ENCODE data around the gene BCAR3. TPM values are rescaled to one million over a fixed set of nuclear protein-coding genes. Genes with fewer than 3 reads are reported as not detected.
A peak's percentile ranks its signal among the peaks of the same experiment; 100 is the strongest.
"Not testable (repeated sequence)": the region's sequence is repeated elsewhere in the genome, so short reads cannot be mapped to it uniquely, and the experiment has no call there.

BCAR3 gene
- total RNA-seq, 4 donors from 2014 or later, result 29.6 to 46.7 (median 37.0) TPM

GRCh38 chr1:93651695-93652094 is 29.9 kb downstream of the BCAR3 start:
- no peak for DNase-seq
- H3K4me1 ChIP-seq, result peaks cover 10 to 19% of the 10 kb centered on the region in 2 donors
- WGBS, 2 donors, result 81 to 86% methylated on average over 8 of the region's 8 CpGs
- intact Hi-C loops (cut with DNase I), result no loop called here
- no peaks in the 10 kb centered on the region for H3K9me3 ChIP-seq
- H3K27me3 ChIP-seq, result no peaks in the 10 kb centered on the region
- no peaks in the 10 kb centered on the region for H3K36me3 ChIP-seq
- TF ChIP-seq CTCF (IDR thresholded peaks at IDR 0.05), result no peak
- no peak for TF ChIP-seq POLR2A (IDR thresholded peaks at IDR 0.05)
- no peak overlapping the region for H3K27ac ChIP-seq
- no peak overlapping the region for H3K4me3 ChIP-seq (replicated peaks in 1 of 3)

- intact Hi-C loops (cut with DNase I); H3K4me3 ChIP-seq (replicated peaks in 1 of 3); H3K36me3 ChIP-seq; DNase-seq; H3K9me3 ChIP-seq; H3K27ac ChIP-seq; H3K27me3 ChIP-seq: not testable (repeated sequence)
- 94 to 99% methylated on average over 5 of the region's 5 CpGs for WGBS, 2 donors
- peaks cover 13 to 20% of the 10 kb centered on the region in 2 donors for H3K4me1 ChIP-seq
Measured at GRCh38 chr1:93650159-93650558, 31.5 kb downstream of the BCAR3 start.

- Histone ChIP-seq H3K4me3 (replicated peaks in 1 of 3) (no peak overlapping the region), H3K27me3 (no peaks in the 10 kb centered on the region), H3K36me3 (no peaks in the 10 kb centered on the region), H3K4me1 (peaks cover 16 to 30% of the 10 kb centered on the region in 2 donors), H3K27ac (no peak overlapping the region), H3K9me3 (no peaks in the 10 kb centered on the region)
- intact Hi-C loops (cut with DNase I), result no loop called here
- no peak for DNase-seq
- TF ChIP-seq POLR2A (IDR thresholded peaks at IDR 0.05) (no peak), CTCF (IDR thresholded peaks at IDR 0.05) (no peak)
Measured at GRCh38 chr1:93649231-93649630, 32.4 kb downstream of the BCAR3 start.

- Histone ChIP-seq H3K4me3 (replicated peaks in 1 of 3) (no peak overlapping the region), H3K27me3 (no peaks in the 10 kb centered on the region), H3K9me3 (no peaks in the 10 kb centered on the region), H3K27ac (no peak overlapping the region), H3K4me1 (peaks cover 16 to 33% of the 10 kb centered on the region in 2 donors), H3K36me3 (no peaks in the 10 kb centered on the region)
- intact Hi-C loops (cut with DNase I), result no loop called here
- no peak for DNase-seq
- 97 to 100% methylated on average over 2 of the region's 2 CpGs for WGBS, 2 donors
- TF ChIP-seq CTCF (IDR thresholded peaks at IDR 0.05), result no peak
- TF ChIP-seq POLR2A (IDR thresholded peaks at IDR 0.05), result no peak
Measured at GRCh38 chr1:93648656-93649055, 33.0 kb downstream of the BCAR3 start.

- H3K36me3 ChIP-seq, result no peaks in the 10 kb centered on the region
- 81 to 88% methylated on average over 5 of the region's 5 CpGs for WGBS, 2 donors
- no peaks in the 10 kb centered on the region for H3K9me3 ChIP-seq
- no peaks in the 10 kb centered on the region for H3K27me3 ChIP-seq
- intact Hi-C loops (cut with DNase I), result no loop called here
- TF ChIP-seq CTCF (IDR thresholded peaks at IDR 0.05) (no peak), POLR2A (IDR thresholded peaks at IDR 0.05) (no peak)
- H3K4me3 ChIP-seq (replicated peaks in 1 of 3), result no peak overlapping the region
- no peak for DNase-seq
- peaks cover 24 to 42% of the 10 kb centered on the region in 2 donors for H3K4me1 ChIP-seq
- H3K27ac ChIP-seq, result peak overlapping the region in 1 of 3 donors; percentile 55
Measured at GRCh38 chr1:93641527-93641926, 40.1 kb downstream of the BCAR3 start.
